T-helper 1 cell (primary cell): ENCODE data around the gene INSRR.

ENCODE experiments used
- DNase-seq, 5 donors: peaks; one replicate each; pipeline ENCODE4 v3.0.0-alpha.2; 2012 to 2020

Gene INSRR

DNA sequence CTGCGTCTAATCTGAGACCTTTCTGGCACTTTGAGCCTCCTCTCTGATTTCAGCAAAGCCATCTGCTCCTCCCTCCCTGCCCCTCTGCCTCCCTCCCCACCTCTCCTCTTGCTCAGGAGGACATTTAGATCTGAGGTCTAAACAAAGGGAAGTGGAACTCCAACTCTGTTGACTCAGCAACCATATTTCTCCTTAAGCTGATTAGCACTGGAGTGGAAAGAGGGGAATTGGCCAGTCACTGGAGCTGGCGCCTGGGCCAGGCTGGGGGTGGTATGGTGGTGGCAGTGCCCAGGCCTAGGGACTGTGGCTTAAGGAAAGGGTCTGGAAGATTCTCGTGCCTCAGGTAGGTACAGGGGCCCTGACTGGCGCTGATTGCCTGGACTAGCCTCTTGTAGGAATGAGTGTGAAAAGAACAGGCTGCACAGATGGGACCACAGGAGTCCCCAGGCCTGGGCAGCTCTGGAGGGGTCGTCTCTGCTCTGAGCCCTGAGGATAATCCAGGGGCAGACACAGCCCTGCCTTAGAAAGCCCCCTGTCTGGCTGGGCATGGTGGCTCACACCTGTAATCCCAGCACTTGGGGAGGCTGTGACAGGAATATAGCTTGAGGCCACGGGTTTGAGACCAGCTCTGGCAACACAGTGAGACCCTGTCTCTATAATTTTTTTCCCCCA lies 54.2 kb downstream of the INSRR start:
- no peak for DNase-seq

DNA sequence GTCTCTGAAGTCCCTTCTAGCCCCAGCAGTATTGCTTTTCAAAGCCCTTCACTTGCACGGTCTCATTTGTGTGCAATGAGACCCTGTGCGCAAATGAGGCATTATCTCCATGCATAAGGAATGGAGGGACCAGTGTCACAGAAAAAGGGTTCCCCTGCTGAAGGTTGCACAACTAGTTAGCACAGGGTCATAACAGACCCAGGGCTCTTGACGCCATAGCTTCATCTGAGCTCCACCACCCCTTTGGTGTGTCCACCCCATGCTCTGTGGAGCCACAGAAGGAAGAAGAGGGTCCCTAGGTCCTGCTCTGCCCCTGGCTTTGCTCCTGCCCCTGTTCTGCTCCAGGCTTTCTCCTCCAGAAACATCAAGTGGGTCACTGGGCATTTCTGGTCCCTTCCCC lies 54.9 kb downstream of the INSRR start:
- no peak for DNase-seq

DNA sequence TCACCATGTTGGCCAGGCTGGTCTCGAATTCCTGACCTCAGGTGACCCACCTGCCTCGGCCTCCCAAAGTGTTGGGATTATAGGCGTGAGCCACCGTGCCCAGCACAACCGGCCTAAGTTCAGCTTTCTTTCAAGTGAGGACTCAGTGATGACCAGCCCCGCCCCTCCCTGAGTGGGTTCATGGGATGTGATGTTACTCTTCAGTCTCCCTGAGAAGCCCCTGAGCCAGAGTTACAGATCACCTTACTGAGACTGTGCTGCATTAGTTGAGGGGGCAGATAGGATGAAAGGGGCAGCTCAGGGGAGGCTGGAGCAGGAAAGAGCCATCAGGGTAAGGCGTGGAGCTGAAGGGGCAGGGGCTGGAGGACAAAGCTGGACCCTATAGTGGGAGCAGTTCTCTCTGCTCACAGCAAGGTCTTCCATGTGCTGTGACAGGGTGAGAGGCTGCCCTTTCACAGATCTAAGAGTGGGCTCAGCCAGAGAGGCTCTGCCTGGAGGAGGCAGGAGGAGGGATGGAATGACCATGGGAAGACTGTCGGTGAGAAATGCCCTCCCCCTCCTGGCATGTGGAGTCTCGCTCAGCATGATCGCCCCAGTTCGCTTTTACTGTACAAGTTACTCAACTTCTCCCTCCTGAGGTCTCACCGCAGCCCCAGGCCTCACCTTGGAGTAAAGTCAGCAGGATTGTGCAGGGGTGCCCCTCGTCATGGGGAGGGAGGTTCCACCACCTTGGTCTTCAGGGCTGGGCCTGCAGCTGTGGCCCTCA lies 55.6 kb downstream of the INSRR start:
- no peak for DNase-seq

DNA sequence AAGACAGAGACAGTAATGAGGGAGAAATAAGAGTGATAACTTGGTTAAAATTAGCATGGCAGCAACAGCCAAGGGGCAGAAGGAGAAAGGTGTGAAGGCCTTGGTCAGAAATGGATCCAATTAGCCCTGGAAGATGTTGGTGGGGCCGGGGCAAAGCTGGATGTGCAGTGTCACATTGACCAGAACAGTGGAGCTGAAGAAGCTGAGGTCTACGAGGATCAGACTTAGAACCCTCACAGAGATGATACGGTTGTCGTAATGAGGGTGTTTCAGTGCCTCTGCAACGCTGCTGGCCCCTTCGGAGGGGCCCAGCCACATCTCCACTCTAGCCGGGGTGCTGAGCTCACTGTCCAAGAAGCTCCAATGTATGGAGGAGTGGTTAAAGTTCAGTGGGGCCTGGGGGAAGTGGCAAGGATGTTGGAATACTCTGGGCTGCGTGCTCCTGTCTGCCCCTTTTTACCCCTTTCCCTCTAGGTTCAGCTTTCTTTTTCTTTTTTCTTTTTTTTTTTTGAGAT lies 56.4 kb downstream of the INSRR start:
- no peak for DNase-seq

DNA sequence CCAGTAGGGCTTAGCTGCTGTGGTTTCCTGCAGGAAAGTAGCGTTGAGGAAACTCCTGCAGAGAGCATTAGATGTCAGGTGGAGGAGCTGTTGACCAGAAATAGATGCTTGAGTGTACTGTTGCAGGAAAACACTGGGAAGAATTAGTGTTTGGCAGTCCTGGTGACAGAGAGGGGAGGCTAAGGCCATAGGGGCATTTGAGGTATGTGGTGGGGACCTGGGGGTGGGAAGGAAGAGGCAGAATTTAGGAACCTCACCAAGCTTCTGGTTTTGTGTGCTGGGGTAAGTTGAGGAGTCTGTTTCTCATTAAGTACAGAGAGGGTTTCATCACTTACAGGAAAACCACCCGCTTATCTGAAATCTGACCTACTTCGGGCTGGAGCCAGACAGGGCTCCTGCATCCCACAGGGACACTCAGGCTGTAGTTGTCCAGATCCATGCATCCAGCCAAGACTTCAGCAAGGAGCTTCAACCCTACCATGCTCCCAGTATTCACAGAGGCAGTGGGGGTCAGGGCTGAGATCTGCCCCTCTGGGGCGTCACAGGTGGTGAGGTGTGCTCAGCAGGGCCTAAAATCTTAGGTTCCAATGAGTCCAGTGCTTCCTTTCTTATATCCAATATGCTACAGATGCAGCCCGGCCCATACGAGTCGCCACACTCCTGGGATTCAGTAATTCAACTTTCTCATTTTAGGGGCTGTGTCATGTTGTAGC lies 57.4 kb downstream of the INSRR start:
- no peak for DNase-seq

DNA sequence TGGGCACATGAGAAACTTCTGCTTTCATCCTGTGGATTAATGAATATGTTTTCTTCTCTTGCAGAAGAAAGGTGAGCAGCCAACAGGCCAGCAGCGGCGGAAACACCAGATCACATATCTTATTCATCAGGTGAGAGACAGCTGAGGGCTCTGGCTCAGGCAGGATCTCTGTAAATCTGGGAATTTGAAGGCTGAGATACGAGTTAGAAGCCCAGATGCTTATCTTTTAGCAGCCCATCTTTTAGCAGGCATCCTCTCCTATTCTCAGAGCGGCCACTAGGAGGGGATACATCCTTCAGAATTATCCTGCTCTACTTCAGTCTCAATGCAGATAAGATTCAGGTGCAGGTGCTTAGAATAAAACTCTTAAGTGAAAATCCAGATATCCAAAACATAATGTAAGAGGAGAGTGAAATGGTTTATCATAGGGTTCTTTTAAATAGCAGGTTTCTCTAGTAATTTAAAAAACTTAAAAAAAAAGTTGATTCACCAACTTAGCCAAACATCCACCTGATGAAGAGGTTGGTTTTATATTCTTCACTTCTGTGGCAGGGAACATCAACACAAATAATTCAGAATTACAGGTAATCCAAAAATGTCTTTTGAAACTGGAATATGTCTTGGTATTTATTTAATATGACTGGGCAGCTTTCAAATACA lies 61.6 kb downstream of the INSRR start:
- peak in 4 of 5 donors; percentile 36 to 68 (median 54) for DNase-seq

DNA sequence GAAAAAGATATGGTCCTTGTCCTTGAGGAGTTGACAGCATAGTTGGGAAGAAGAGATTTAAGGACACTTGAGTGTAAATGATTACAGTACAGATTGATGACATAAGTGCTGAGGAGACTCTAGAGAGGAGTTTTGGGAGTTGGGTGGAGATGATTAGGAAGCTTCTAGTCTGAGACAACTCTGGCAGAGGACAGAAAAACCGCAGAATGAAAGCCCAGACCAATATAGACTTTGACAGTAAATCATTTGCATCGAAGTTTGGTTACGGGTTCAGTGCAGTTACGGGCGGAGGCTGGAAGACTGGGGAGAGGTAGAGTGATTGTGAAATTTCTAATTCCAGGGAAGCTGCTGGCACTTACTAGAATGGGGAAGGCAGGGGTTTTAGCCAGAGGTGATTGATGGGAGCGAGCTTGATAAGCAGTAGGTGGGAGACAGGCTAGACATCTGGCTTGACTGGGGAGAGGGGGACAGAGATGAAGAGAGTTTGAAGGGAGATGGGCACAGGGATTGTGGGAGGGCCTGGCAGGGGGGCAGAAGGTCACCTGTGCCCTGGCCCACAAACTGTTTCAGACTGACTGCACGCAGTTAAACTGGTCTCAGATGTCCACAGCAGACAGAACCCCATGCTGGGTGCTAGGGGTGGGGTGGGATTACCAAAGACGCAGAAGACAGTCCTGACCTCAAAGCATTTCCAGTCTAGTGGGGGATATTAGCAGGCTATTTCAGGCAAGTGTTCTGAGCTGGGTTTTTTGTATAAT lies 62.4 kb downstream of the INSRR start:
- no peak for DNase-seq

DNA sequence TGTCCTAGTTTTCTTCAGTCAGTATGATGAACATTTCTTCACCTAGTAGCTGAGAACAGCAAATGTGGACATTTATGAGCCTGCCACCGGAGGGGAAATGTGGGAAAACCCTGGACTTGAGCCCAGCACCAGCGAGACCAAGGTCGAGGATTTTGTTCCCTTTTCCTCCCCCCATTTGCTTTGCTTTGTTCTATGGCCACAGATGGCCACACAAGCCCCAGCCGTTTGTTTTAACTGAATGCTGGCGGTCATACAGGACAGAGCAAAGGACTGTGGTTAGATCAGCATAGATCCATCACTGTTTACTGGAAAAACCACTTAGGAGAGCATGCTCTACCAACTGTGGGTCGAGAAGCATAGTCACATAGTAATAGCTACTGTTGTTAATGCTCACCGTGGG lies 63.1 kb downstream of the INSRR start:
- no peak for DNase-seq

DNA sequence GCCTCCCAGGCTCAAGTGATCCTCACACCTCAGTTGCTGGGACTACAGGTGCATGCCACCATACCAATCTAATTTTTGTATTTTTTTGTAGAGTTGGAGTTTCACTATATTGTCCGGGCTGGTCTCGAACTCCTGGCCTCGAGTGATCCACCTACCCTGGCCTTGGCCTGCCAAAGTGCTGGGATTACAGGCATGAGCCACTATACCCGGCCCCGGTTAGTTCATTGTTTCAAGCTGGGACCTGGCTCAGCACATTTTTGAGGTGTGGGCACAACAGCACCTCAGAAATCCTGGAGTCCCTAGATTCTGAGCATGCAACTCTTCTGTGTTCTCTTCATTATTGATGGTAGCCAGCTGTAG lies 63.6 kb downstream of the INSRR start:
- no peak for DNase-seq

DNA sequence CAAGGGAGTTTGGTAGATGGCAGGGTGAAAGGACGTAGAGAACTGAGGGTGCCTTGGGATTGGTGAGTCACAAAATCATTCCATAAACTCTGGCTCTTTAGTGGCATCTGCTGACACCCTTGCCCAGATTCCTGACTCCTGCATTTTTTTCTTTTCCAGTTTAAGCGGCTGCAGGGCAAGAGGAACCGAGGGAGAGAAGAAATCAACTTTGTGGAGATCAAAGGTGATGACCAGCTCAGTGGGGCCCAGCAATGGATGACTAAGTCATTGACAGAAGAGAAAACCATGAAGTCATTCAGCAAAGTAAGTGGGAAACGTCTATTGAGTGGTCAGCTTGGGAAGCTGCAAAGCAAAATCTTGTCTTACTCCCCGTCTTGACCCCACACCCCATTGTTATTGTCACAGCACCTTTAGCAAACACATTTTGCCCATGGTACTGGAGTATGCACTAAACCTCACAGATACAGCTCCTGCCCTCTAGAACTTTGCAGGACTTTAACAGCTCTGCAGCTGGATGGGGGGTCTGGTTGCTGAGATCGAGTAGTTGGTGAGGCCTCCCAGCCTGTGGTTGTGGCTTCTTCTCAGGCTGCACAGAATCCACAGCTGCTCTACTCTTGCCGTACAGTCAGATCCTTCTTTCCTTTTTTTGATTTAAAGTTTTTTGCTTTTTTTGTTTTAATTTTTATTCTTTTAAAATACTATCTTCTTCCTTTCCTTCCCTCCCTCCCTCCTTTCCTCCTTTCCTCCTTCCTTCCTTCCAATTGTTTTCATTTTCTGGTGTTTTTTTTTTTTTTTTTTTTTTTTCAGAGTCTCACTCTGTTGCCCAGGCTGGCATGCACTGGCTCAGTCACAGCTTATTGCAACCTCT lies 64.2 kb downstream of the INSRR start:
- no peak for DNase-seq
